ENCODE data around the gene VPS45.

VPS45 gene

GRCh38 chr1:150069923-150070322 is 2.3 kb downstream of the VPS45 start:
- H3K4me3 ChIP-seq (ENCODE audit: low read depth, low read length): no peak overlapping the region
- no peak for TF ChIP-seq CTCF (IDR thresholded peaks at IDR 0.05; ENCODE audit: control insufficient read depth, extremely low read depth, insufficient read depth)
- no peak for DNase-seq (ENCODE audit: low read depth)

GRCh38 chr1:150072959-150073358 is 5.4 kb downstream of the VPS45 start:
- no peak for DNase-seq (ENCODE audit: low read depth)
- TF ChIP-seq CTCF (IDR thresholded peaks at IDR 0.05; ENCODE audit: control insufficient read depth, extremely low read depth, insufficient read depth): peak; percentile 53
- no peak overlapping the region for H3K4me3 ChIP-seq (ENCODE audit: low read depth, low read length)

- no peak for TF ChIP-seq CTCF (IDR thresholded peaks at IDR 0.05; ENCODE audit: control insufficient read depth, extremely low read depth, insufficient read depth)
- DNase-seq (ENCODE audit: low read depth): no peak
- no peak overlapping the region for H3K4me3 ChIP-seq (ENCODE audit: low read depth, low read length)
These were observed 5.9 kb downstream of the VPS45 start for GRCh38 chr1:150073516-150073915.

- TF ChIP-seq CTCF (IDR thresholded peaks at IDR 0.05; ENCODE audit: control insufficient read depth, extremely low read depth, insufficient read depth): no peak
- H3K4me3 ChIP-seq (ENCODE audit: low read depth, low read length): no peak overlapping the region
- no peak for DNase-seq (ENCODE audit: low read depth)
These were observed 8.5 kb downstream of the VPS45 start for GRCh38 chr1:150076066-150076465.

DNA sequence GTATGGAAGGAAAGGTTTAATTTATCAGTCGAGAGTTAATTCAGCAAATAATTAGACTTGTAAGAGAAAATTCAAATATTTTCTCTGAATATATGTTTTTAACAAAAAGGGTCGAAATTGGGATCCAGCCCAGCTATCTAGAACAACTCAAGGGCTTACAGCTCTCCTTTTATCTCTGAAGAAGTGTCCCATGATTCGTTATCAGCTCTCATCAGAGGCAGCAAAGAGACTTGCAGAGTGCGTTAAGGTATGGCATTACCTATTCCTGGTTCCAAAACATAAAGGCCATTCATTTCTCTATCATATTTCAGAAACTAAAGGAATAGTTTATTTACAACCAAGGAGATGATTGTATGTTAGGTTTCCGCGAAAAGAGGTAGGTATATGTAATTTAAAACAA is 9.4 kb downstream of the VPS45 start:
- no peak for DNase-seq (ENCODE audit: low read depth)
- no peak for TF ChIP-seq CTCF (IDR thresholded peaks at IDR 0.05; ENCODE audit: control insufficient read depth, extremely low read depth, insufficient read depth)
- no peak overlapping the region for H3K4me3 ChIP-seq (ENCODE audit: low read depth, low read length)

- DNase-seq (ENCODE audit: low read depth): no peak
- no peak overlapping the region for H3K4me3 ChIP-seq (ENCODE audit: low read depth, low read length)
- TF ChIP-seq CTCF (IDR thresholded peaks at IDR 0.05; ENCODE audit: control insufficient read depth, extremely low read depth, insufficient read depth): no peak
These were observed 13.2 kb downstream of the VPS45 start for GRCh38 chr1:150080784-150081183.

DNA sequence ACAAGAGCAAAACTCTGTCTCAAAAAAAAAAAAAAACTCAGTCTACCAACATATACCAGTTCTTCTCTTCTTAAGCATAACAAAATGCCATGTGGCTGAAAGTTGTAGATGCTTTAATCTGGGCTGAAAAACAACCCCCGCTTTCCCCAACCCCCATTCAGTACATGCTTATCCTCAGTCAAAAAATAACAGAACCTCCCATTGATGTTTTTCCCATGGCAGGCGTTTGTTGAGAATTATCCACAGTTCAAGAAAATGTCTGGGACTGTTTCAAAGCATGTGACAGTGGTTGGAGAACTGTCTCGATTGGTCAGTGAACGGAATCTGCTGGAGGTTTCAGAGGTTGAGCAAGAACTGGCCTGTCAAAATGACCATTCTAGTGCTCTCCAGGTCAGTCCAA is 14.9 kb downstream of the VPS45 start:
- no peak overlapping the region for H3K4me3 ChIP-seq (ENCODE audit: low read depth, low read length)
- no peak for TF ChIP-seq CTCF (IDR thresholded peaks at IDR 0.05; ENCODE audit: control insufficient read depth, extremely low read depth, insufficient read depth)
- DNase-seq (ENCODE audit: low read depth): no peak
